PC-3 (cell line): ENCODE data around the gene CDC6.

Experiments used
- EZH2 ChIP-seq: fragments of 300-600 bp; sonication (generic); IDR thresholded peaks from one replicate; pipeline ENCODE4 v1.6.1; 2017; ENCODE audit warnings: antibody characterized with exemption, mild to moderate bottlenecking, low read length; ENCODE audit not compliant: unreplicated experiment
- EZH2phosphoT487 ChIP-seq: fragments of 300-600 bp; sonication (generic); IDR thresholded peaks from 2 replicates; pipeline ENCODE4 v1.6.1; 2018; ENCODE audit warnings: mild to moderate bottlenecking, antibody characterized with exemption, low read length, borderline replicate concordance
- TF ChIP-seq, protein P1 (sequence below): fragments of 300-600 bp; sonication (generic); conservative IDR thresholded peaks from 2 replicates; pipeline ENCODE4 v1.5.1; 2017; ENCODE audit warnings: antibody characterized with exemption, low read depth, mild to moderate bottlenecking, low read length

DNA sequence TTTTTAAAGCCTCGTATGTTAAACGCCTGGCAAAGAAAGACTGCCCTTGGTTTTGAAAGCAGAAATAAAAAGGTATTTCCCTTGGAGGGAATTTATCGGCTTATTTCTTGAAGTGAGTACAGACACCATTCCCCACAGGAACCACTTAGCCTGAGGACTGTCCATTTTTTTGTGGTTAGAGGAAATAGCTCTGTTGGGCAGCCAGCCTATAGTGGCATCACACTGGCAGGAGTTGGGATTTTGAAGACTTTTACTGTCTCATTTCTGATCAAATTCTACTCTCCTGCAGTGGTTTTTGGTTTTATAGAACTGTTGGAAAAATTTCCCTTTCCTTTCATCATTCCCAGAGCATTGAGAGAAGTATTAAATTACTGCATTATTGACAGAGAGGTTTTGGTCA is 34.1 kb upstream of the CDC6 start:
- TF ChIP-seq EZH2, result no peak
- TF ChIP-seq, protein P1, sequence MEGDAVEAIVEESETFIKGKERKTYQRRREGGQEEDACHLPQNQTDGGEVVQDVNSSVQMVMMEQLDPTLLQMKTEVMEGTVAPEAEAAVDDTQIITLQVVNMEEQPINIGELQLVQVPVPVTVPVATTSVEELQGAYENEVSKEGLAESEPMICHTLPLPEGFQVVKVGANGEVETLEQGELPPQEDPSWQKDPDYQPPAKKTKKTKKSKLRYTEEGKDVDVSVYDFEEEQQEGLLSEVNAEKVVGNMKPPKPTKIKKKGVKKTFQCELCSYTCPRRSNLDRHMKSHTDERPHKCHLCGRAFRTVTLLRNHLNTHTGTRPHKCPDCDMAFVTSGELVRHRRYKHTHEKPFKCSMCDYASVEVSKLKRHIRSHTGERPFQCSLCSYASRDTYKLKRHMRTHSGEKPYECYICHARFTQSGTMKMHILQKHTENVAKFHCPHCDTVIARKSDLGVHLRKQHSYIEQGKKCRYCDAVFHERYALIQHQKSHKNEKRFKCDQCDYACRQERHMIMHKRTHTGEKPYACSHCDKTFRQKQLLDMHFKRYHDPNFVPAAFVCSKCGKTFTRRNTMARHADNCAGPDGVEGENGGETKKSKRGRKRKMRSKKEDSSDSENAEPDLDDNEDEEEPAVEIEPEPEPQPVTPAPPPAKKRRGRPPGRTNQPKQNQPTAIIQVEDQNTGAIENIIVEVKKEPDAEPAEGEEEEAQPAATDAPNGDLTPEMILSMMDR, result no peak
- no peak for TF ChIP-seq EZH2phosphoT487
